Kidney (tissue), 14 donors: ENCODE measurements around the gene NT5C. TPM values are rescaled to one million over a fixed set of nuclear protein-coding genes. Genes with fewer than 3 reads are reported as not detected.
A peak's percentile ranks its signal among the peaks of the same experiment; 100 is the strongest.

Source experiments
- DNase-seq, 5 donors: peaks; one replicate each; pipeline ENCODE4 v3.0.0-alpha.2; 2013 to 2020
- FAIRE-seq: peaks from 2 replicates; lab custom pipeline; 2012; peaks lifted over from hg19 to GRCh38; lab: Jason Lieb, UNC
- H3K27ac ChIP-seq, 2 donors: one replicate each; pipeline ENCODE4 v1.7.0; 2013; ENCODE audit warnings: low read depth in 2 of 2, low read length in 2 of 2, inconsistent platforms in 1 of 2
- H3K27me3 ChIP-seq: one replicate; pipeline ENCODE4 v1.7.1; 2013; ENCODE audit warnings: low read length, inconsistent platforms; ENCODE audit not compliant: control insufficient read depth, insufficient read depth
- H3K36me3 ChIP-seq, 3 donors: one replicate each; pipeline versions ENCODE4 v1.7.0 to v1.7.1; 2013; ENCODE audit warnings: low read length in 3 of 3, control low read depth in 1 of 3, inconsistent platforms in 1 of 3; ENCODE audit not compliant: insufficient read depth in 3 of 3, control insufficient read depth in 2 of 3
- H3K4me1 ChIP-seq, 3 donors: one replicate each; pipeline versions ENCODE4 v1.7.0 to v1.7.1; 2013; ENCODE audit warnings: low read length in 3 of 3, inconsistent platforms in 1 of 3, low read depth in 1 of 3; ENCODE audit not compliant: control insufficient read depth in 2 of 3, insufficient read depth in 2 of 3
- H3K4me3 ChIP-seq, 3 donors: one replicate each; pipeline versions ENCODE4 v1.7.0 to v1.8.1; 2013; ENCODE audit warnings: low read length in 3 of 3, control low read depth in 1 of 3, inconsistent platforms in 1 of 3
- H3K9ac ChIP-seq, 3 donors: one replicate each; pipeline versions ENCODE4 v1.7.0 to v1.7.1; 2013; ENCODE audit warnings: low read length in 3 of 3, control low read depth in 1 of 3, inconsistent platforms in 1 of 3
- H3K9me3 ChIP-seq, 3 donors: one replicate each; pipeline versions ENCODE4 v1.7.0 to v1.7.1; 2013; ENCODE audit warnings: low read length in 3 of 3, control low read depth in 1 of 3, inconsistent platforms in 1 of 3; ENCODE audit not compliant: control insufficient read depth in 2 of 3, insufficient read depth in 1 of 3
- intact Hi-C: fragments of 100-400 bp; cut with DNase I; formaldehyde crosslinking; loops from one replicate; pipeline ENCODE4 v1.11.1; 2022
- polyA plus RNA-seq: library from polyadenylated mRNA; stranded (reverse); fragments of 350-450 nt; fragmentation: Illumina TruSeq; extraction: RNeasy Lipid Tissue Mini Kit (QIAGEN cat#74804); gene quantifications from one replicate; pipeline ENCODE4 v1.2.3, GENCODE V29; 2014; ENCODE audit warnings: low read depth, low replicate concordance; ENCODE audit not compliant: insufficient read depth
- total RNA-seq: library from RNA; stranded (reverse); fragmentation: NEBNext Ultra II Directional; extraction: Animal tissue kit (Norgen Biotek cat#: 25700); gene quantifications from one replicate; pipeline ENCODE4 v1.2.1, GENCODE V29; 2021
- TF ChIP-seq, protein P1 (sequence below): IDR thresholded peaks from 3 replicates; pipeline ENCODE4 v1.5.1; 2012; ENCODE audit warnings: mild to moderate bottlenecking, moderate library complexity, borderline replicate concordance; ENCODE audit not compliant: insufficient read depth; ENCODE audit errors: extremely low read depth
- donor health status: control.
- donor health status: control.
- donor health status: control.
- donor health status: control.
- donor health status: control.
- donor health status: DM: yes; HTN: yes; CAD: no.
- donor health status: Normal renal cell carcinoma (clear cell type).

The NT5C gene
- total and polyA plus RNA-seq, 2 donors from 2014 or later = 59.4 to 74.9 TPM

DNA sequence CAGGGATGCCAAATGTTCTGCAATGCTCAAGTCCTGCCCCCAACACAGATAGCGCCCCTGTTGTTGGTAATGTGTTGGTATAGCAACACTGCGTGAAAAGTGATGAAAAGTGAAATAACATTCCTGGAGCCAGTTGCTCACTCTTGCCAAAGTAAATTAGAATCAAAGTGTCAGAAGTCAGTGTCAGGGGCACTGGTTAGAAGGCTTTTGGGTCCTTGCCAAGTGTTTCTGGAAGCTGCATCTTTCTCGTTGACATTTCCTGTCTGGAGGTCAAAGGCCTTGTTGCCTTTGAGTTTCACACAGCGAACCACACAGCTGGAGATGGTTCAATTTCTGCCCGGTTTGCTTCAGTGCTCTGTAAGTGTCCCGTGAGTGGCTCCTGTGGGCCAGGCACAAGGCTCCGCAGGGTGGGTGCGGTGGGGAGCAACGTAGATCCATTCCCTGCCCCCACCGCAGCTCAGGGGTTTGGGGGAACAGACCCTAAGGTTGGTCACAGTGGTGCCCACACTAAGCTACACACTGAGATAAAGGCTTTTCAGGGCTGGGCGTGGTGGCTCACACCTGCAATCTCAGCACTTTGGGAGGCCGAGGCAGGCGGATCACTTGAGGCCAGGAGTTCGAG is 47.4 kb downstream of the NT5C start:
- peak in 3 of 5 donors; percentile 40 to 83 (median 59) for DNase-seq
- Histone ChIP-seq H3K9ac (no peak overlapping the region), H3K27ac (peak overlapping the region; percentile 39 to 78), H3K27me3 (no peaks in the 10 kb centered on the region), H3K9me3 (no peaks in the 10 kb centered on the region), H3K4me3 (no peak overlapping the region), H3K36me3 (no peaks in the 10 kb centered on the region), H3K4me1 (peaks cover 4 to 38% (median 22%) of the 10 kb centered on the region in 3 donors)
- no peak for FAIRE-seq
- TF ChIP-seq, protein P1, sequence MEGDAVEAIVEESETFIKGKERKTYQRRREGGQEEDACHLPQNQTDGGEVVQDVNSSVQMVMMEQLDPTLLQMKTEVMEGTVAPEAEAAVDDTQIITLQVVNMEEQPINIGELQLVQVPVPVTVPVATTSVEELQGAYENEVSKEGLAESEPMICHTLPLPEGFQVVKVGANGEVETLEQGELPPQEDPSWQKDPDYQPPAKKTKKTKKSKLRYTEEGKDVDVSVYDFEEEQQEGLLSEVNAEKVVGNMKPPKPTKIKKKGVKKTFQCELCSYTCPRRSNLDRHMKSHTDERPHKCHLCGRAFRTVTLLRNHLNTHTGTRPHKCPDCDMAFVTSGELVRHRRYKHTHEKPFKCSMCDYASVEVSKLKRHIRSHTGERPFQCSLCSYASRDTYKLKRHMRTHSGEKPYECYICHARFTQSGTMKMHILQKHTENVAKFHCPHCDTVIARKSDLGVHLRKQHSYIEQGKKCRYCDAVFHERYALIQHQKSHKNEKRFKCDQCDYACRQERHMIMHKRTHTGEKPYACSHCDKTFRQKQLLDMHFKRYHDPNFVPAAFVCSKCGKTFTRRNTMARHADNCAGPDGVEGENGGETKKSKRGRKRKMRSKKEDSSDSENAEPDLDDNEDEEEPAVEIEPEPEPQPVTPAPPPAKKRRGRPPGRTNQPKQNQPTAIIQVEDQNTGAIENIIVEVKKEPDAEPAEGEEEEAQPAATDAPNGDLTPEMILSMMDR = no peak
- intact Hi-C loops = no loop called here

DNA sequence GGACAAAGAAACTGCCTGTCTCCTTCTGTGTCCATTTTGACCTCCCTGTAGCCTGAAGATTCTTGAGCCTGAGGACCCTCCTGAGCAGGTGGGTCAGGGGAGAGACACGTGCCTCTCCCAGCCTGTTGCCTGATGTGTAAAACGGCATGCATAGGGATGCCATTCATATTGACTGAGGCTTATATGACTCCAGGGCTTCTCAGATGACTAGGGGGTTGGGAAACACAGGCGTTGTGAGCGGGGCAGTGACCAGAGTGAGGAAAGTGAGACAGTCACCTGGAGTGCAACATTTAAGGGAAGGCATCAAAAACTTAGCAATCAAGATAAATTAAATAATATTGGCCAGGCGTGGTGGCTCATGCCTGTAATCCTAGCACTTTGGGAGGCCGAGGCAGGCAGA is 48.9 kb downstream of the NT5C start:
- no peaks in the 10 kb centered on the region for H3K36me3 ChIP-seq
- FAIRE-seq = no peak
- no peak overlapping the region for H3K4me3 ChIP-seq
- H3K9ac ChIP-seq = no peak overlapping the region
- intact Hi-C loops = no loop called here
- DNase-seq = peak in 1 of 5 donors; percentile 27
- peaks cover 4 to 39% (median 35%) of the 10 kb centered on the region in 3 donors for H3K4me1 ChIP-seq
- peak overlapping the region in 1 of 2 donors; percentile 17 for H3K27ac ChIP-seq
- H3K9me3 ChIP-seq = no peaks in the 10 kb centered on the region
- TF ChIP-seq, protein P1 = no peak
- no peaks in the 10 kb centered on the region for H3K27me3 ChIP-seq

DNA sequence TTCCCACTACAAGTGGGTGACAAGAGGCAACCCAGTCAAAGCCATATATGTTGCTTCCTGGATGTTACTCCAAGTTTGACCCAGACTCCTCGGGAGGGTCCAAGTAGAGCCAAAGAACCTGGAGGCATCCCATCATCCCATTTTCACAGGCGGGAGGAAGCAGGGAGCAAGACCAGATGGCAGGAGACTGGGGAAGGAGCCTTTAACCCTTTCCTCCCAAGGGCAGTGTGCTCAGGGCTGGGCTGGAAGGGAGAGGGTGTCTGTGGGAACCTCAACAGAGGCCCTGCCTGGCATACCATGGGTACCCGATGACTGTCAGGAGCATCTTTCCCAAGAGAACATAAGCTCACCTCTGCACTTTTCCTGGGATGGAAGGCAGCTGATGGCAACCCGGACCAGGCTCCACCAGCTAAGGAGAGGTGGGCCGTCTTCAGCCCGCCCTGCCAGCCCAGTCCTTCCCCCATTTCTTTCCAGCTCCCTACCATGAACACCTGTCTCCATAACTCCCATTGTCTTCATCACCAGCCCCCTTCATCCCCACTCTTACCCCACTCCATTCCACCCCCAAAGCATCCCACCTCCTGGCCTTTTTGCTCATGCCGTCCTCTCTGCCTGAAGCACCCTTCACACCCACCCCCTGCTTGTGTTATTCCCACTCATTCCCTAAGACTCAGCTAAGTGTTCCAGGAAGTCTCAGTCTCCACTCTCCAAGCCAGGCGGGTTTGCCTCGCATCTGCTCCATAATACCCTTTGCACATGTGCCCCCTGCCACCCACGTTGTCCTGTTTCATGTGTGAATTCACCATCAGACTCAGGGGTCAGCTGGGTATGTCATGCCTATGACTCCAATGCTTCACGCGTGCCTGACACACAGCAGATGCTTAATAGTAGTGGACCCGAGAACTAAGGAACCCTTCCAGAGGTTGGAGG is 49.7 kb downstream of the NT5C start:
- TF ChIP-seq, protein P1 = no peak
- Histone ChIP-seq H3K27ac (peak overlapping the region in 1 of 2 donors; percentile 17), H3K4me3 (no peak overlapping the region), H3K9me3 (no peaks in the 10 kb centered on the region), H3K36me3 (no peaks in the 10 kb centered on the region), H3K4me1 (peaks cover 4 to 43% (median 37%) of the 10 kb centered on the region in 3 donors), H3K9ac (no peak overlapping the region), H3K27me3 (no peaks in the 10 kb centered on the region)
- no peak for FAIRE-seq
- intact Hi-C loops = no loop called here
- no peak for DNase-seq

Other genes starting within 250 kb of the NT5C start
- gene FADS6, start 238.1 kb downstream of the NT5C start, total RNA-seq = not detected
- gene FADS6, start 238.1 kb downstream of the NT5C start, polyA plus RNA-seq = not detected
- 0.22 TPM for gene USH1G, start 208.5 kb downstream of the NT5C start, total RNA-seq
- 0.17 TPM for gene USH1G, start 208.5 kb downstream of the NT5C start, polyA plus RNA-seq
- not detected for gene OTOP2, start 207.5 kb downstream of the NT5C start, total RNA-seq
- not detected for gene OTOP2, start 207.5 kb downstream of the NT5C start, polyA plus RNA-seq
- not detected for gene OTOP3, start 195.8 kb downstream of the NT5C start, total RNA-seq
- not detected for gene OTOP3, start 195.8 kb downstream of the NT5C start, polyA plus RNA-seq
- 32.6 TPM for gene HID1, start 159.0 kb downstream of the NT5C start, total RNA-seq
- 13.6 TPM for gene HID1, start 159.0 kb downstream of the NT5C start, polyA plus RNA-seq
- 29.3 TPM for gene CDR2L, start 144.1 kb downstream of the NT5C start, total RNA-seq
- gene CDR2L, start 144.1 kb downstream of the NT5C start, polyA plus RNA-seq = 12.5 TPM
- gene MRPL58, start 119.1 kb downstream of the NT5C start, total RNA-seq = 23.1 TPM
- 84.5 TPM for gene MRPL58, start 119.1 kb downstream of the NT5C start, polyA plus RNA-seq
- 261 TPM for gene ATP5PD, start 84.8 kb downstream of the NT5C start, total RNA-seq
- 916 TPM for gene ATP5PD, start 84.8 kb downstream of the NT5C start, polyA plus RNA-seq
- gene KCTD2, start 84.5 kb downstream of the NT5C start, total RNA-seq = 30.2 TPM
- gene KCTD2, start 84.5 kb downstream of the NT5C start, polyA plus RNA-seq = 26.0 TPM
- gene SLC16A5, start 43.8 kb downstream of the NT5C start, total RNA-seq = 184 TPM
- 28.4 TPM for gene SLC16A5, start 43.8 kb downstream of the NT5C start, polyA plus RNA-seq
- gene ARMC7, start 21.8 kb downstream of the NT5C start, total RNA-seq = 31.8 TPM
- gene ARMC7, start 21.8 kb downstream of the NT5C start, polyA plus RNA-seq = 35.1 TPM
- 76.4 TPM for gene JPT1, start 22.8 kb upstream of the NT5C start, total RNA-seq
- 122 TPM for gene JPT1, start 22.8 kb upstream of the NT5C start, polyA plus RNA-seq
- 315 TPM for gene SUMO2, start 51.2 kb upstream of the NT5C start, total RNA-seq
- gene SUMO2, start 51.2 kb upstream of the NT5C start, polyA plus RNA-seq = 279 TPM
- 67.1 TPM for gene NUP85, start 73.9 kb upstream of the NT5C start, total RNA-seq
- gene NUP85, start 73.9 kb upstream of the NT5C start, polyA plus RNA-seq = 23.9 TPM
- 49.2 TPM for gene GGA3, start 129.9 kb upstream of the NT5C start, total RNA-seq
- gene GGA3, start 129.9 kb upstream of the NT5C start, polyA plus RNA-seq = 8.0 TPM
- 46.4 TPM for gene MRPS7, start 130.1 kb upstream of the NT5C start, total RNA-seq
- gene MRPS7, start 130.1 kb upstream of the NT5C start, polyA plus RNA-seq = 134 TPM
- 30.1 TPM for gene MIF4GD, start 139.5 kb upstream of the NT5C start, total RNA-seq
- 28.2 TPM for gene MIF4GD, start 139.5 kb upstream of the NT5C start, polyA plus RNA-seq
- gene SLC25A19, start 157.7 kb upstream of the NT5C start, total RNA-seq = 11.2 TPM
- 15.3 TPM for gene SLC25A19, start 157.7 kb upstream of the NT5C start, polyA plus RNA-seq